ENCODE measurements around the gene CORO7. TPM values are rescaled to one million over a fixed set of nuclear protein-coding genes. Genes with fewer than 3 reads are reported as not detected.

The CORO7 gene
- total RNA-seq, 1 donor = 17.7 TPM

GRCh38 chr16:4338712-4339299, 77.6 kb downstream of the CORO7 start:
- H3K4me1 ChIP-seq (ENCODE audit: insufficient read depth, low read length) = peaks cover 7% of the 10 kb centered on the region
- no peak for TF ChIP-seq CTCF (IDR thresholded peaks at IDR 0.05; ENCODE audit: extremely low read depth, low read depth, low read length)
- no peaks in the 10 kb centered on the region for H3K27me3 ChIP-seq (ENCODE audit: insufficient read depth, low read length)
- H3K27ac ChIP-seq (ENCODE audit: low read depth, low read length) = no peak overlapping the region
- H3K4me3 ChIP-seq (ENCODE audit: insufficient read depth, low read length) = no peak overlapping the region
- H3K4me2 ChIP-seq (ENCODE audit: insufficient read depth, low read length) = no peak overlapping the region
- H4K20me1 ChIP-seq (ENCODE audit: insufficient read depth, low read length) = peaks cover 18% of the 10 kb centered on the region
- peaks cover 36% of the 10 kb centered on the region for H3K36me3 ChIP-seq (ENCODE audit: insufficient read depth, low read length)
- peaks cover 49% of the 10 kb centered on the region for H3K79me2 ChIP-seq (ENCODE audit: insufficient read depth, low read length)
- no peak overlapping the region for H2AFZ ChIP-seq (ENCODE audit: low read length)
- DNase-seq (ENCODE audit: insufficient read length, low spot score, missing footprints) = no peak
- H3K9me3 ChIP-seq (ENCODE audit: low read depth, low read length) = no peaks in the 10 kb centered on the region

GRCh38 chr16:4338125-4338582, 78.2 kb downstream of the CORO7 start:
- H3K4me3 ChIP-seq (ENCODE audit: insufficient read depth, low read length) = no peak overlapping the region
- no peak for DNase-seq (ENCODE audit: insufficient read length, low spot score, missing footprints)
- H3K27ac ChIP-seq (ENCODE audit: low read depth, low read length) = no peak overlapping the region
- H3K27me3 ChIP-seq (ENCODE audit: insufficient read depth, low read length) = no peaks in the 10 kb centered on the region
- peaks cover 49% of the 10 kb centered on the region for H3K79me2 ChIP-seq (ENCODE audit: insufficient read depth, low read length)
- H3K9me3 ChIP-seq (ENCODE audit: low read depth, low read length) = no peaks in the 10 kb centered on the region
- no peak for TF ChIP-seq CTCF (IDR thresholded peaks at IDR 0.05; ENCODE audit: extremely low read depth, low read depth, low read length)
- no peak overlapping the region for H3K4me2 ChIP-seq (ENCODE audit: insufficient read depth, low read length)
- no peak overlapping the region for H2AFZ ChIP-seq (ENCODE audit: low read length)
- peaks cover 38% of the 10 kb centered on the region for H3K36me3 ChIP-seq (ENCODE audit: insufficient read depth, low read length)
- H3K4me1 ChIP-seq (ENCODE audit: insufficient read depth, low read length) = peaks cover 4% of the 10 kb centered on the region
- peaks cover 17% of the 10 kb centered on the region for H4K20me1 ChIP-seq (ENCODE audit: insufficient read depth, low read length)

- no peaks in the 10 kb centered on the region for H3K4me1 ChIP-seq (ENCODE audit: insufficient read depth, low read length)
Measured at GRCh38 chr16:4337540-4338088, 78.8 kb downstream of the CORO7 start.

More at GRCh38 chr16:4337540-4338088, 78.8 kb downstream of the CORO7 start:
- no peak for DNase-seq (ENCODE audit: insufficient read length, low spot score, missing footprints)
- TF ChIP-seq CTCF (IDR thresholded peaks at IDR 0.05; ENCODE audit: extremely low read depth, low read depth, low read length) = no peak
- peaks cover 16% of the 10 kb centered on the region for H4K20me1 ChIP-seq (ENCODE audit: insufficient read depth, low read length)
- H3K4me3 ChIP-seq (ENCODE audit: insufficient read depth, low read length) = no peak overlapping the region
- peaks cover 49% of the 10 kb centered on the region for H3K79me2 ChIP-seq (ENCODE audit: insufficient read depth, low read length)
- peaks cover 41% of the 10 kb centered on the region for H3K36me3 ChIP-seq (ENCODE audit: insufficient read depth, low read length)
- H3K9me3 ChIP-seq (ENCODE audit: low read depth, low read length) = no peaks in the 10 kb centered on the region
- no peak overlapping the region for H3K27ac ChIP-seq (ENCODE audit: low read depth, low read length)
- no peak overlapping the region for H2AFZ ChIP-seq (ENCODE audit: low read length)
- no peaks in the 10 kb centered on the region for H3K27me3 ChIP-seq (ENCODE audit: insufficient read depth, low read length)
- H3K4me2 ChIP-seq (ENCODE audit: insufficient read depth, low read length) = no peak overlapping the region
